ENCODE measurements around the gene PSMA8.

GRCh38 chr18:26207937-26208336, 74.3 kb downstream of the PSMA8 start:
- TF ChIP-seq CTCF (IDR thresholded peaks at IDR 0.05 in 8 of 11, conservative IDR thresholded peaks at IDR 0.05 in 3 of 11) (no peak), POLR2AphosphoS5 (IDR thresholded peaks at IDR 0.05) (no peak), POLR2A (IDR thresholded peaks at IDR 0.05) (no peak)
